Caco-2 (cell line): ENCODE measurements around the gene ZRANB3. TPM values are rescaled to one million over a fixed set of nuclear protein-coding genes. Genes with fewer than 3 reads are reported as not detected.
A peak's percentile ranks its signal among the peaks of the same experiment; 100 is the strongest.
"Not testable (repeated sequence)": the region's sequence is repeated elsewhere in the genome, so short reads cannot be mapped to it uniquely, and the experiment has no call there.

Source experiments
- BruUV-seq: library from RNA; stranded (reverse); fragments of 400-500 nt; replicated peaks from 2 replicates; lab custom pipeline; 2021; lab: Mats Ljungman, UMichigan
- CTCF ChIA-PET: fragments of 300-600 bp; sonication (Branson Sonifier 250); formaldehyde crosslinking; loops from one replicate; lab custom pipeline; 2022; ENCODE audit warnings: antibody characterized with exemption; lab: Charles Lee
- POLR2A ChIA-PET: fragments of 300-600 bp; sonication (Branson Sonifier 250); formaldehyde crosslinking; loops from one replicate; lab custom pipeline; 2022; ENCODE audit warnings: antibody characterized with exemption; lab: Charles Lee
- DNase-seq, 2 experiments: peaks; one replicate each; pipeline versions ENCODE4 v3.0.0 to v3.0.0-alpha.2; 2020 to 2022
- H3K27me3 ChIP-seq: replicated peaks from 2 replicates; pipeline ENCODE4 v1.6.0; 2011; ENCODE audit warnings: low read length; ENCODE audit not compliant: control insufficient read depth, insufficient read depth
- H3K36me3 ChIP-seq: 2 replicates; pipeline ENCODE4 v1.5.1; 2011; ENCODE audit warnings: low read length; ENCODE audit not compliant: control insufficient read depth, insufficient read depth
- H3K4me1 ChIP-seq: fragments of 250-450 bp; sonication (Bioruptor Pico); 2 replicates; pipeline ENCODE4 v1.5.1; 2020; ENCODE audit warnings: mild to moderate bottlenecking
- H3K4me3 ChIP-seq: 2 replicates; pipeline ENCODE4 v1.5.1; 2011; ENCODE audit warnings: low read depth, mild to moderate bottlenecking, control low read depth, low read length
- H3K9me3 ChIP-seq: fragments of 250-450 bp; sonication (Bioruptor Pico); 2 replicates; pipeline ENCODE4 v1.5.1; 2020; ENCODE audit warnings: mild to moderate bottlenecking, moderate library complexity
- H3K27ac Mint-ChIP-seq: one replicate; pipeline ENCODE4 v1.8.0; 2022; ENCODE audit warnings: mixed read lengths; ENCODE audit not compliant: unreplicated experiment
- H3K27me3 Mint-ChIP-seq: one replicate; pipeline ENCODE4 v1.8.0; 2022; ENCODE audit warnings: mixed read lengths; ENCODE audit not compliant: insufficient read depth, unreplicated experiment
- H3K36me3 Mint-ChIP-seq: one replicate; pipeline ENCODE4 v1.8.0; 2022; ENCODE audit warnings: mild to moderate bottlenecking, mixed read lengths; ENCODE audit not compliant: insufficient read depth, unreplicated experiment
- H3K4me1 Mint-ChIP-seq: one replicate; pipeline ENCODE4 v1.8.0; 2022; ENCODE audit warnings: low read depth, mixed read lengths; ENCODE audit not compliant: unreplicated experiment
- H3K4me3 Mint-ChIP-seq: one replicate; pipeline ENCODE4 v1.8.0; 2022; ENCODE audit warnings: mild to moderate bottlenecking, moderate library complexity, mixed read lengths; ENCODE audit not compliant: unreplicated experiment
- H3K9me3 Mint-ChIP-seq: one replicate; pipeline ENCODE4 v1.8.0; 2022; ENCODE audit warnings: mixed read lengths; ENCODE audit not compliant: unreplicated experiment
- intact Hi-C: fragments of 100-400 bp; cut with micrococcal nuclease; formaldehyde crosslinking; loops from one replicate; pipeline ENCODE4 v1.10.0; 2022; ENCODE audit not compliant: unreplicated experiment
- total RNA-seq: library from RNA; stranded (reverse); gene quantifications from 2 replicates; pipeline ENCODE4 v1.2.3, GENCODE V29; 2022
- TF ChIP-seq, protein P1 (sequence below), 2 experiments: fragments of 200-600 bp in 1 of 2; IDR thresholded peaks; 1 replicate in 1 of 2; 2 replicates in 1 of 2; pipeline versions ENCODE4 v1.5.1 to v1.8.0; 2011 to 2022; ENCODE audit warnings: antibody characterized with exemption in 1 of 2, control low read depth in 1 of 2, inconsistent platforms in 1 of 2, low read depth in 1 of 2, low read length in 1 of 2, mild to moderate bottlenecking in 1 of 2, moderate library complexity in 1 of 2; ENCODE audit not compliant: insufficient read depth in 1 of 2, severe bottlenecking in 1 of 2, unreplicated experiment in 1 of 2

ZRANB3 gene
- total RNA-seq, 1 experiment from 2014 or later: 17.0 TPM

DNA sequence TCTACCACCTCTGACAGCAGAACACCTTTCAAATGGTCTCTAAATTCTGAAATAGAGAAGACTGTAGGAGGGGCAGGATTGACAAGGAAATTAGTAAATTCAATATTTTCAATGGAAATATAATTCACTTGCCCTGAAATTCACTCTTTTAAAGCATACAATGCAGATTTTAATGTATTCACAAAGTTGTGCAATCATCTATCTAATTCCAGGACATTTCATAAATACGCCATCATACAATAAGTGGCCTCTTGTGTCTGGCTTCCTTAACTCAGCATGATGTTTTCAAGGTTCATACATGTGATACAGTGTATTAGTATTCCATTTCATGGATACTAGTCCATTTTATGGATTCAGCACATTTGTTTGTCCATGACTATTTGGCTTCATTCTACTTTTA lies 74.2 kb downstream of the ZRANB3 start:
- BruUV-seq: no TSS peak
- Mint-ChIP-seq H3K9me3 (peaks cover 20% of the 10 kb centered on the region), H3K36me3 (peaks cover 4% of the 10 kb centered on the region), H3K4me1 (no peaks in the 10 kb centered on the region), H3K4me3 (no peak overlapping the region), H3K27me3 (no peaks in the 10 kb centered on the region), H3K27ac (no peak overlapping the region)
- TF ChIP-seq, protein P1, sequence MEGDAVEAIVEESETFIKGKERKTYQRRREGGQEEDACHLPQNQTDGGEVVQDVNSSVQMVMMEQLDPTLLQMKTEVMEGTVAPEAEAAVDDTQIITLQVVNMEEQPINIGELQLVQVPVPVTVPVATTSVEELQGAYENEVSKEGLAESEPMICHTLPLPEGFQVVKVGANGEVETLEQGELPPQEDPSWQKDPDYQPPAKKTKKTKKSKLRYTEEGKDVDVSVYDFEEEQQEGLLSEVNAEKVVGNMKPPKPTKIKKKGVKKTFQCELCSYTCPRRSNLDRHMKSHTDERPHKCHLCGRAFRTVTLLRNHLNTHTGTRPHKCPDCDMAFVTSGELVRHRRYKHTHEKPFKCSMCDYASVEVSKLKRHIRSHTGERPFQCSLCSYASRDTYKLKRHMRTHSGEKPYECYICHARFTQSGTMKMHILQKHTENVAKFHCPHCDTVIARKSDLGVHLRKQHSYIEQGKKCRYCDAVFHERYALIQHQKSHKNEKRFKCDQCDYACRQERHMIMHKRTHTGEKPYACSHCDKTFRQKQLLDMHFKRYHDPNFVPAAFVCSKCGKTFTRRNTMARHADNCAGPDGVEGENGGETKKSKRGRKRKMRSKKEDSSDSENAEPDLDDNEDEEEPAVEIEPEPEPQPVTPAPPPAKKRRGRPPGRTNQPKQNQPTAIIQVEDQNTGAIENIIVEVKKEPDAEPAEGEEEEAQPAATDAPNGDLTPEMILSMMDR (IDR thresholded peaks at IDR 0.05; ENCODE audit: insufficient read depth in 1 of 2, low read depth in 1 of 2, low read length in 1 of 2, severe bottlenecking in 1 of 2, unreplicated experiment in 1 of 2): no peak
- CTCF ChIA-PET: interaction anchor here (0.5 kb wide), 1 partner anchor 116 kb away, joined by 3 read pairs; no protein-coding TSS in a partner anchor
- POLR2A ChIA-PET: no interaction called here
- Histone ChIP-seq H3K4me1 (no peaks in the 10 kb centered on the region), H3K4me3 (no peak overlapping the region), H3K9me3 (peaks cover 16% of the 10 kb centered on the region), H3K36me3 (no peaks in the 10 kb centered on the region; the same call in 1 of the 2 replicates), H3K27me3 (no peaks in the 10 kb centered on the region)
- DNase-seq: no peak
- intact Hi-C loops: no loop called here

DNA sequence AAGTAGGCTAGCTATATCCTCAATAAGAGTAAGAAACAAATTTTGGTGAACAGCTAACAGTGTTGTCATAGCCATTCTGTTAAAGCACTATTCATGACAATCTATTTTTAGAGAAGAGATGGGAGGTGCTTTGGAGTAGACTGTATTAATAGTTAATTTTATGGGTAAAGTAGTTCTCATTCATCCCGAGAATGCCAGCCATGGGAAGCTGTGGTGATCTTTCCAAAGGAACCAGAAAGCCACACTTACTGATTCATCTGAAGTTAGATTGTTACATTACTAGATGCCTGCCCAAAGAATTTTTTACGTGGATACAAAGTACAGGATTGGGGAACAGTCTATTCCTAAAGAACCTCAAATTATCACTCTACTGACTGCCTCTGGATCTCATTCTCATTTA lies 74.6 kb downstream of the ZRANB3 start:
- H3K36me3 Mint-ChIP-seq: peaks cover 4% of the 10 kb centered on the region
- H3K4me1 Mint-ChIP-seq: no peaks in the 10 kb centered on the region

DNA sequence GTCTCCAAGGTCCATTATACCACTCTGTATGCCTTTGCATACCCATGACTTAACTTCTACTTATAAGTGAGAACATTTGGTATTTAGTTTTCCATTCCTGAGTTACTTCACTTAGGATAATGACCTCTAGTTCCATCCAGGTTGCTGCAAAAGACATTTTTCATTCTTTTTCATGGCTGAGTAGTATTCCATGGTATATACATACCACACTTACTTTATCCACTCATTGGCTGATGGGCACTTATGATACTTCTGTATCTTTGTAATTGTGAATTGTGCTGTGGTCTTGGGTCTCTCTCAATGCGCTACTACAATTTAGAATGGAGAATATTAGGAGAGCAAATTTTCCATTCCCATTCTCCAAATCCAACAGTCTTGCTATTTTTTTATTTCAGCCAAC lies 76.4 kb downstream of the ZRANB3 start:
- Histone ChIP-seq H3K36me3 (no peaks in the 10 kb centered on the region; the same call in 1 of the 2 replicates), H3K4me1 (no peaks in the 10 kb centered on the region), H3K4me3 (no peak overlapping the region), H3K27me3 (no peaks in the 10 kb centered on the region), H3K9me3 (peaks cover 16% of the 10 kb centered on the region)
- Mint-ChIP-seq H3K4me1 (no peaks in the 10 kb centered on the region), H3K4me3 (no peak overlapping the region), H3K36me3 (peaks cover 4% of the 10 kb centered on the region), H3K27ac (no peak overlapping the region), H3K9me3 (peaks cover 26% of the 10 kb centered on the region), H3K27me3 (no peaks in the 10 kb centered on the region)
- intact Hi-C loops: no loop called here
- TF ChIP-seq, protein P1 (IDR thresholded peaks at IDR 0.05; ENCODE audit: insufficient read depth in 1 of 2, low read depth in 1 of 2, low read length in 1 of 2, severe bottlenecking in 1 of 2, unreplicated experiment in 1 of 2): no peak
- ChIA-PET POLR2A (no interaction called here), CTCF (no interaction called here)
- DNase-seq: no peak
- no TSS peak for BruUV-seq

More for the DNA sequence above, 74.6 kb downstream of the ZRANB3 start:
- BruUV-seq: no TSS peak
- CTCF ChIA-PET: interaction anchor here (0.5 kb wide), 1 partner anchor 117 kb away, joined by 3 read pairs; no protein-coding TSS in a partner anchor
- POLR2A ChIA-PET: no interaction called here
- peaks cover 24% of the 10 kb centered on the region for H3K9me3 Mint-ChIP-seq
- H3K27me3 ChIP-seq: no peaks in the 10 kb centered on the region
- H3K27me3 Mint-ChIP-seq: no peaks in the 10 kb centered on the region
- H3K27ac Mint-ChIP-seq: no peak overlapping the region
- no peaks in the 10 kb centered on the region; the same call in 1 of the 2 replicates for H3K36me3 ChIP-seq
- no peaks in the 10 kb centered on the region for H3K4me1 ChIP-seq
- H3K4me3 ChIP-seq: no peak overlapping the region
- peaks cover 16% of the 10 kb centered on the region for H3K9me3 ChIP-seq
- no peak for DNase-seq
- no peak overlapping the region for H3K4me3 Mint-ChIP-seq
- intact Hi-C loops: no loop called here
- TF ChIP-seq, protein P1 (IDR thresholded peaks at IDR 0.05; ENCODE audit: insufficient read depth in 1 of 2, low read depth in 1 of 2, low read length in 1 of 2, severe bottlenecking in 1 of 2, unreplicated experiment in 1 of 2): no peak

DNA sequence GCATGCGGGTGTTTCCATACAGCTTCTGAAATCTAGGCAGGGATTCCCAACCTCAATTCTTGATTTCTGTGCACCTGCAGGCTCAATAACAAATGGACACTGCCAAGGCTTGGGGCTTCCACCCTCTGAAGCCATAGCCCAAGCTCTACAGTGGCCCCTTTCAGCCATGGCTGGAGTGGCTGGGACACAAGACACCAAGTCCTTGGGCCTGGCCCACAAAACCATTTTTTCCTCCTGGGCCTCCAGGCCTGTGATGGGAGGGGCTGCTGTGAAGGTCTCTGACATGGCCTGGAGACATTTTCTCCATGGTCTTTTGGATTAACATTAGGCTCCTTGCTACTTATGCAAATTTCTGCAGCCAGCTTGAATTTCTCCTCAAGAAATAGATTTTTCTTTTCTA lies 78.0 kb downstream of the ZRANB3 start:
- peaks cover 26% of the 10 kb centered on the region for H3K9me3 Mint-ChIP-seq
- BruUV-seq, H3K27me3 ChIP-seq, H3K4me1 ChIP-seq, H3K4me3 Mint-ChIP-seq, H3K36me3 ChIP-seq, H3K4me1 Mint-ChIP-seq, H3K27ac Mint-ChIP-seq, H3K27me3 Mint-ChIP-seq, CTCF ChIA-PET, POLR2A ChIA-PET, intact Hi-C loops, H3K4me3 ChIP-seq, H3K36me3 Mint-ChIP-seq: not testable (repeated sequence)
- DNase-seq: peak in 1 of 2 experiments; percentile 29
- H3K9me3 ChIP-seq: peaks cover 16% of the 10 kb centered on the region
